Cardiac fibroblast (primary cell): ENCODE results near the gene SRPK3.

Source experiments
- DNase-seq, 2 donors: peaks; one replicate each; pipeline versions ENCODE4 v3.0.0 to v3.0.0-alpha.2; 2010; ENCODE audit warnings: low read depth in 2 of 2
- H3K4me3 ChIP-seq, 2 donors: replicated peaks in 1 of 2; 1 replicate in 1 of 2; 2 replicates in 1 of 2; pipeline ENCODE4 v1.5.1; 2011; ENCODE audit warnings: low read depth in 2 of 2, low read length in 2 of 2, mild to moderate bottlenecking in 2 of 2, moderate library complexity in 1 of 2
- CTCF ChIP-seq: IDR thresholded peaks from one replicate; pipeline ENCODE4 v1.5.1; 2011; ENCODE audit warnings: low read depth, mild to moderate bottlenecking, low read length, inconsistent platforms

The SRPK3 gene

DNA sequence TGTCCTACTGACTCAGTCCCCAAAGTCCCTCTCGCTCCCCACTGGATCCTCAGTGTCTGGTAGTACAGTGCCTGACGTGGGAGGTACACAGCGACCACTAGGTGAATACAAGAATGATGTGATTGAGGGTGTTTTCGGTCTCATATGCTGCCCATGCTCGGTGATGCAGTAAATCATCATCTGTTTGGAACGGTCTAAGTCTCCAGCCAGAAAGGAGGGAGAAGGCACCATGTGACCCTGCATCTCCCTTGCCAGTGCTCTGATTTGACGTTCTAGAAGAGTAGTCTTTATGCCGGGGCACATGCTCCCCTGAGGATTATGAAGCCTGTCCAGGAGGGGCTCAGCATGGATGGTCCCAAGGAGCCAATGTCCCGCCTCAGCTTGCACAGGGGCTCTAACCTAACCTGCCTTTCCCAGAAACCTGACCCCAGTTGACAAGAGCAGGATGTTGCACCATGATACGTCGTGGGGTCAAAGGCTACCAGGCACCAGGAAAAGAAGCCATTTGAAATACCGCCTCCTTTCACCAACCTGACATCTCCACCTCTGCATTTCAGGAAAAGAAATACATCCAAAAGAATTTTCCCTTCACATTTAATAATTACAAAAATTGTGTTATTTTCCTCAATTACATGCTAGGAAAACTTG is 30.6 kb upstream of the SRPK3 start:
- no peak for DNase-seq
- TF ChIP-seq CTCF: no peak
- no peak overlapping the region for H3K4me3 ChIP-seq

DNA sequence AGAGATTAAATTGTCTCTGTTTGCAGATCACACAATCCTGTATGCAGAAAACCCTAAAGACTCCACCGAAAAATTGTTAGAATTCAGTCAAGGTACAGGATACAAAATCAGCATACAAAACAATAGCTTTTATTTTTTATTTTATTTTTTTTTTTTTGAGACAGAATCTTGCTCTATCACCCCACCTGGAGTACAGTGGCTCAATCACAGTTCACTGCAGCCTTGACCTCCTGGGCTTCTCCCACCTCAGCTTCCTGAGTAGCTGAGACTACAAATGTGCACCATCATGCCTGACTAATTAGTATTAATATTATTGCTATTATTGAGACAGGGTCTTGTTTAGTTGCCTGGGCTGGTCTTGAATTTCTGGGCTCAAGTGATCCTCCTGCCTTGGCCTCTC is 25.7 kb upstream of the SRPK3 start:
- no peak overlapping the region for H3K4me3 ChIP-seq
- TF ChIP-seq CTCF: no peak
- DNase-seq: no peak

- DNase-seq: no peak
- no peak overlapping the region for H3K4me3 ChIP-seq
- TF ChIP-seq CTCF: no peak
These were observed 19.0 kb upstream of the SRPK3 start for GRCh38 chrX:153761863-153762262.

DNA sequence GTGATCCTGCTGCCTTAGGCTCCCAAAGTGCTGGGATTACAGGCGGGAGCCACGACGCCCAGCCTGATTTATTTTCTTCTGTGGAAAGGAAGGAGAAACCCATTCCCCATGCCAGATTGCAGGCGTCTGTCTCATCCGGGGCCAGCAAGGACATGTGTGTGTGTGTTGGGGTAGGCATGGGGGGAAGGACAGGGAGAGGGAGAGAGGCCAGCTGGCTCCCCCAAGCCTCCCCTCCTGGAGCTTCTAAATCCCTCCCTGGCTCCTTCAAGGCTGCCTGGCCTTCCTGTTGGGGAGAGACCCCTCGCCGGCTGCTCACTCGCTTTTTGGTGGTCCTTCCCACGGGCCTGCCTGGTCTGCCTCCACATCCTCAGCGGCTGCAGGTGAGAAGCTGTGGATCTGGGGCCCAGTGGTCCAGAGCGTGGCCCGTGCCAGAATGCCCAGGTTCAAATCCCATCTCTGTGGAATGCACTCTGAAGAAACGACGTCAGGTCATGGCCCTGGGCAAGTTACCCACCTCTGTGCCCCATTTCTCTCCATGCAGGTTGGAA is 18.1 kb upstream of the SRPK3 start:
- TF ChIP-seq CTCF: no peak
- no peak for DNase-seq
- H3K4me3 ChIP-seq: no peak overlapping the region

DNA sequence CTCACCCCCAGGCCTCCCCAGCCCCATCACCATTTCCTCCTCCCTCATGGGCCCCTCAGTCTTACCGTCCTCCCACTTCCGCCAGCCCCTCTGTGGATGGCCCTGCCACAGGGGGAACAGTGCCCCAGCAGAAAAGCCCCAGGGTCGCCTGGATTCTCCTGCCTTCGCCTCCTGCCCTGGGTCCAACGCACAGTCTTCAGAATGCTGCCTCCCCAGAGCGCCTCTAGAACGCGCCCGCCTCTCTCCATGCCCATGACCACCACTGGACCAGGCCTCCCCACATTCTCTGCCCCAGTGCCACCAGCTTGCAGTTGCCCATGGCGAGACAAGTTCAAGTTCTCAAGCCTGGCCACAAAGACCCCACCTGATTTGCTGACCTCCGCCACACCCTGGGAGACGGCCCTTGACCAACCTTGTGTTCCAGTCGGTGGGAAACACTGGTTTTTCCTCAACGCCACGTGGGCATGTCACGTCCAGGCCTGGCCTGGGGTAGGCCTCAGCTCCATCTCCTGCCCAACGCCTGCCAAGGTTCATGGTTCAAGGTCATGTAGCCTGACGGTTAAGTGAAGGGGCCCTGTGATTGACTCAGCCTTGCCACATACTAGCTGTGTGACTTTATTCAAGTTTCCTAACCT is 17.4 kb upstream of the SRPK3 start:
- no peak for DNase-seq
- TF ChIP-seq CTCF: no peak
- no peak overlapping the region for H3K4me3 ChIP-seq

GRCh38 chrX:153763989-153764755 is 16.7 kb upstream of the SRPK3 start, which contains the start of gene PLXNB3:
Gene PLXNB3 (plus strand): TSS chrX:153764249. CDS start chrX:153765536, 1,287 bp downstream.
- peak within 1 kb of the TSS; percentile 28 to 50 for H3K4me3 ChIP-seq

More at GRCh38 chrX:153763989-153764755, 16.7 kb upstream of the SRPK3 start, which contains the start of gene PLXNB3:
- peak; percentile 85 for TF ChIP-seq CTCF
- DNase-seq: peak; percentile 72 to 74
